NCI-H526 treated with DMSO at 0.1 percent for 48 hours (cell line): ENCODE data around the gene NINJ2.

Experiments
- DNase-seq: peaks from one replicate; lab custom pipeline; 2025; lab: John Stamatoyannopoulos, UW

The NINJ2 gene

DNA sequence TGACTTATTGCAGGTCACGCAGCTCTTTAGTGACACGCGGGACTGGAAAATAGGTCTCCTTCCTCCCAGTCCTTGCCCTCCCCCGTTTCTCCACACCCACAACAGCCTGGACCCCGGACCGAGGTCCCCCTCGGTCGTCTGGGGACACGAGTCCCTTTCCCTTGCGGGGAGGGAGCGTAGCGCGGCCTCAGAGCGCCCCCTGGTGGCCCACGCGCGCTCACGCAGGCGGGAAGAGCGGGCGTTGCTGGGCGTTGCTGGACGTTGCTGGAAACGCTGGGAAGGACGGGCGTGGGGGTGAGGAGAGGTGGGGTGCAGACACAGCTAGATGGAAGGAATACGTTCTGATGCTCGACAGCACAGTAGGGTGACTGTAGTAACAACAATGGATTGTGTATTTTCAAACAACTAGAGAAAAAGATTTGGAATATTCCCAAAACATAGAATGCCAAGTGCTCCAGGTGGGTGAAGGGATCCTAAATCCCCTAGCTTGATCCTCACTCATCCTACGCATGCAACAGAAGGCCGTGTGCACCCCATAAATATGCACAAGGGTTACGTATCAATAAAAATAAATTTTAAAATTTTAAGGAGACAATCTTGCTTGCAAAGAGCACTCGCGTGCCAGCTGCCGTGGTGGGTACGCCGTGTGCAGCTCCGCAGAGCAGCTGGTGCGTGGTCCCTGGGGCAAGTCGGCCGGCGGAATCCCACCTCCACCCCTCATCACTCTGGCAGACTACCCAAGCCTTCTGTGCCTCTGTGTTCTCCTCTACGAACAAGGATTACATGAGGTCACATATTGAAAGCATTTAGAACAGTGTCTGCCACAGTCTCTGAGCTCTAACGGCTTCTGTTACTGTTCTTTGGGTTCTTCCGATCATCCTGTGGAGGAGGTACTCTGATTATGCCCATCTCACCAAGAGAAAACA is 116.1 kb downstream of the NINJ2 start:
- no peak for DNase-seq

DNA sequence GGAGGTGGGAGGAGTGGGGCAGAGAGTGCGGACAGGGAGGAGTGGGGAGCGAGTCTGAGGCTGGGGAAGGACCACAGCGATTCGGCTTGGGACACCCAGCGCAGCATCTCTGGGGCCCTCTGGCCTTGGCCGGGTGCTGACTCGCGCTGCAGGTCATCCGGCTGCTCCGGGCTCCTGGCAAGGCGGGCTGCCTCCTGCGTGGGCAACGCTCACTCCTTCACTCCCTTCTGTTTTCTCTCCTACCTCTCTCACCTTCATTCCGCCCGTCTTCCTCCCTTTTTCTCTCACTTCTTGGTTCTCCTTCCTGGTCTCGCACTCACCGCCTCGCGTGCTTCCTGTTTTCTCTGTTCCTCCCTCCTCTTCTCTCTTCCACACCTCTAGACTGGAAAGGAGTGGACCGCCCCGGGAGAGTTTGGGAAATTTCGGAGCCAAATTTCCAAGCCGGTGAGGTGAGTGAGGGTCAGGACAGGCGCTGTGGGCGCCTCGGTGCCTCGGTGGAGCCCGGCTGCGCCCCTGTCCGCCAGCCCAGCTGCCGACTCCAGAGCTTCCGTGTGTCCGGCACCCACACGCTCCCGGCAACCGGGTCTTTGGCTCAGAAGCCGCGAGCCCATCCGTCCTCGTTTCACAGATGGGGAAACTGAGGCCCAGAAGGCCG is 116.9 kb downstream of the NINJ2 start:
- DNase-seq: no peak

DNA sequence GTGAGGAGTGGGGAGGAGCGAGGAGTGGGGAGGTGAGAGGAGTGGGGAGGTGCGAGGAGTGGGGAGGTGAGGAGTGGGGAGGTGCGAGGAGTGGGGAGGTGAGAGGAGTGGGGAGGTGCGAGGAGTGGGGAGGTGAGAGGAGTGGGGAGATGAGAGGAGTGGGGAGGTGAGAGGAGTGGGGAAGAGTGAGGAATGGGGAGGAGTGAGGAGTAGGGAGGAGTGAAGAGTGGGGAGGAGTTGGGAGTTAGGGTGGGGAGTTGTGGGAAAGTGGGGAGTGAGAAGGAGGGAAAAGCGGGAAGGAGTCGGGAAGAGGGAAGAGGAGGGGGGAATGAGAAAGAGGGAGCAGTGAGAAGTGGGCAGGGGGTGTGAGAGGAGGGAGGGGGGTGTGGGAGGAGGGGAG is 117.4 kb downstream of the NINJ2 start:
- DNase-seq: no peak

DNA sequence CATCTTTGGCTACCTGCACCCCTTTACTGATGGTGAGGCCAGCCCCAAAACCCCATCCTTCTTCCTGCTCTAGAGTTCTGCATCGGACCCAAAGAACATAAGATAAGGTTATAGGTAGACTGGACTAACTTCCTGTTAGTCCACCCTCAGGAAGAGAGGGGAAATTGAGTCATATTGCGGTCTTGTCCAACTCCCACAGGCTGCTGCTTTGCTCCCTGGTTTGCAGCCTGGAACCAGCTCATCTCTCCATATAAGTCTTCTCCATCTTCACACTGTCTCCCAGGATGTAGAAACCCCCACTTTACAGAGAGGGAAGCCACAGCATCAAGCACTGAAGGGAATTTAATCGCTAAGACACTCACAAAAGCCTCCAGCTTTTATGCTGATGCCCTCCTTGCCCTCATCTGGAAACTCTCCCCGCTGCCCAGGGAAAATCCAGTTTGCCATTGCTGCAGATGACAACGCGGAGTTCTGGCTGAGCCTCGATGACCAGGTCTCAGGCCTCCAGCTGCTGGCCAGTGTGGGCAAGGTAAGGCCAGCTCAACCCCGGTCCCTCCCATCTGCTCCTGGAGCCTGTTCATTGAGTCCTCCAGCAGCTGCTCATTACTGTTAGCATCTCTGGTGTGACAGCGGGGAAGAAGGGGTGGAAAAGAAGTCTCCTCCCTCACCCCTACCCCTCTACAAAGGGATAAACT is 118.2 kb downstream of the NINJ2 start:
- no peak for DNase-seq

DNA sequence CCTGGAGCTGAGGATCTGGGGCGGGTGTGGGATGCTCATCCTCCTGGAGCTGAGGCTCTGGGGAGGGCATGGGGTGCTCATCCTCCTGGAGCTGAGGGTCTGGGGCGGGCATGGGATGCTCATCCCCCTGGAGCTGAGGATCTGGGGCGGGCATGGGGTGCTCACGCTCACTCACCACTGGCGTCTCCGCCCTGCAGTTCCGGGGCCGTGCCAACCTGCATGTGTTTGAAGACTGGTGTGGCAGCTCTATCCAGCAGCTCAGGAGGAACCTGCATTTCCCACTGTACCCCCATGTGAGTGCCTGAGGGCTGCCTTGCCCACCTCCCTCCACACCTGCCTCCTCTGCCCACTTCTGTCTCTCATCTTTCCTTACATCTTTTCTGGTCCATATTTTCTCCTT is 119.1 kb downstream of the NINJ2 start:
- DNase-seq: no peak

DNA sequence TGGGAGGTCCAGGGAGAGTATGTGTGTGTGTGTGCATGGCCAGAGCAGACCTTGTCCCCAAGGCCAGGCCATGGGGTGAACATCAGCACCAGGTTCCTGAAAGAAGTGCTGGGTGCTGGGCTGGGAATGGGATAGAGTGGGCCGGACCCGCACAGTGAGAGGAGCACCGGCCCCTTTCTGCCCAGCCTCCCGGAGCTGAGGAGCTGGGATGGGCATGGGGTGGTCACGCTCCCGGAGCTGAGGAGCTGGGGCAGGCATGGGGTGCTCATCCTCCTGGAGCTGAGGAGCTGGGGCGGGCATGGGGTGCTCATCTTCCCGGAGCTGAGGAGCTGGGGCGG is 120.2 kb downstream of the NINJ2 start:
- no peak for DNase-seq

DNA sequence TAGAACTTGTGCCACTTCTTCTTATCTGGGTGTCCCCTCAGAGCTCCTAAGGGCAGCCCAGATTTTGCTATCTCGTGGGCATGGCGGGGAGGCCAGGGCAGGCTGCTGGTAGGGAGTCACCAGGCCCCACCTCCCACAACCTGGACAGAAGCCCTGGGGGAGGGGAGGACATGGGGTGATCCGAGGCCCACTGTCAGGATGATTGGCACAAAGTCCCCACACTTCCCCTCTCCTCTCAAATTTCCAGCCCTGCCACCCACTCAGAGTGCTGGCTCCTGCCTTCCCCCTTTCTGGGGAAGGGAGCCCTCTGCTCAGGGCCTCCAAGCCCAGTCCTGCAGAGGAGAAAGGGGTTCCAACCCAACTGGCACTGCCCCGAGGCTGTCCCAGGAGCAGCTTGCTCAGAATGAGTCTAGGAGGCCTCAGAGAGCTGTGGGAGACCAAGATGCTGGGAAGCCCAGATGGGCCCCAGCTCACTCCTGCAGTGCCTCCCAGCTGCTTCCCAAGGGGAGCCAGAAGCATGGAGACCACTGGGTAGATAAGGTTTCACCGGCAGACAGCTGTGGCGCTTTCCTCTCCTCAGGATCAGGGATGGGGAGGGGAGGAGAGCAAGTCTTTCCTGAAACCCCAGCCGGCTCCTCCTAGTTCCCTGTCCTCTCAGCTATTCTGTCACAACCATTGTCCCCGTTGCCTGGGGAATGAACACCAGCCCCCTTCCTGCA is 120.7 kb downstream of the NINJ2 start:
- DNase-seq: no peak

DNA sequence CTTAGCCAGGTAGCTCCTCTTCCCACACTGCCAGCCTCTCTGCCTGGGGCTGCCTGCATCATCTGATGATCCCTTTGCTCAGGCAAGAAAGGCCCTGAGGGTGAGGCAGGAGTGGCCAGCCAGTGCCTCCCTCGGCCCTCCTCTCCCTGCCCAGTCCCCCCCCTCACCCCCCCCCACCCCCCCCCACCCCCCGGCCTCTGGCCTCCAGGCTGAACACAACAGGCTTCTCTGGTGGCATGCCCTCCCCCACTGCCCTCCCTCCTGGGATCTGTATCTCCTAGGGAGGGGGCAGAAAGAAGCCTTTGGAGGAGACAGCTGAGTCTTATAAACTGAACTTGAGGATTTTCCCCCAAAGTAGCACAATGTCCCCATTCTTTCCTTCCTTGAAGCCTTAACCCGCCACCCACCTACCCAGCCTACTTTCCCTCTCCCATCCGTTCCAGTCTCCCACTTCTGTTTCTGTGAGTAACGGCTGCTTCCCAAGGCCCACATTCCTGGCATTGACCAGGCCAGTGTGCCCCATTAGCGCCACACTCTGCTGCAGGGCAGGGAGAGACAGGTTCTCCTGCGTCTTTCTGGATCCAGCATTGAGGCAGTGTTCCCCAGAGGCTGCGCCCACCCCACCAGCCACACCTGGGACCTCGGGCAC is 121.4 kb downstream of the NINJ2 start:
- no peak for DNase-seq

DNA sequence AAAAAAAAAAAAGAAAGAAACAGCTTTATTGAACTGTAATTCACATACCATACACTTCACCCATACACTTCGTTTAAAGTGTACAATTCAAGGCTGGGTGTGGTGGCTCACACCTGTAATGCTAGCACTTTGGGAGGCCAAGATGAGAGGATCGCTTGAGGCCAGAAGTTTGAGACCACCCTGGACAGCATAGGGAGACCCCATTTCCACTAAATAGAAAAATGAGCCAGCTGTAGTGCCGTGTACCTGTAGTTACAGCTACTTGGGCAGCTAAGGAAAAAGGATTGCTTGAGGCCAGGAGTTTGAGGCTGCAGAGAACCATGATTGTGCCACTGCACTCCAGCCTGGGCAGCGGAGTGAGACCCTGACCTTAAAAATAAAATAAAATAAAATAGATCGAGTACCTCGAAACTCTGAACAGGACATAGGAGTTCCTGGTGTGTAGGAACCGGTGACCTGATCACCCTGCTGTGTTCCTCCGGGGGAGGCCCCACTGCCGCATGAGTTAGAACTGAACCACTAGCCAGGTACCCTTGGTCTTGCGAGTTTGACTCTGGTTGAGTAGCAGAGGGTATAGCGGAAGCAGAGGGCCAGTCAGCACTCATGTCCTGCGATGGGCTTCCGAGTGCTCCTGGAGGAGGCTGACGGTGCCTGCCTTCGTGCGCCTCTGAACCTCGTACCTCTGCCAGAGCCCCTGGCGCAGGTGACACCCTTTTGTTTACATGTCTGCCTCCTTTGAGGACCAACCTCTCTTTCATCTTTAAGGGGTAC is 123.5 kb downstream of the NINJ2 start:
- DNase-seq: no peak

DNA sequence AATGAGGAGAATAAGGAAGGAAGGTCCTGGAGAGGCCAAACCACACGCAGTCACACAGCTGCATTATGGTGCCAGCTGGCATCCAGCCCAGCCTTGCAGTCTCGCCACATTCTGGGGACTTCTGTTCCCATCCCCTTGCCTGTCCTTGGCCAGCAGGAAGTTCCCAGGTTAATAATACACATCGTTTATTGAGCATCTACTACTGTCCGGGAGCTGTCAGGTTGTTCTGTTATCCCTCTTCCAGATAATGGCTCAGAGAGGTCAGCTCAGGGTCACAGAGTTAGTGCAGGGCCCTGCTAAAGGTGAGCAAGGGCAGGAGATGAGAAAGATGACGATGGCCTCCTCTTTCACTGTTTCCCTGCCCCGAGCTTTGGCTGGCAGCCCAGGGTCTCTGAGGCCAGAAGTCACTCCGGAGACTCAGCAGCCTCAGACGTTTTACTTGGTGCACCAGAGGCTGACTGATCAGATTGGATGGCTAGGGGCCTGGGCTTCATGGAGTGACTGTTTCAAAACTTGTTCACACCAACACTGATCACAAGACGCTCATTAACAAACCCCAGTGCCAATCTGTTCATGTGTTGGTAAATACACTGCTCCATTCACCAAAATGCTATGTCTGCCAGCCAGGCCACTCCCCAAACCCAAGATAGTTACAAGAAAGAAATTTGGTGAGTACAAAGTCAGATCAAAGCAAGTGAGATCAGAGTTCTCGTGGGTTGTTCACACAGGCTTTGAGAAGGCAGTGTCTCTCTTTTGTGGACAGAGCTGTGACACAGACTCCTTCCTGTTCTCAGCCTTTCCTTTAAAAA is 124.3 kb downstream of the NINJ2 start:
- no peak for DNase-seq

DNA sequence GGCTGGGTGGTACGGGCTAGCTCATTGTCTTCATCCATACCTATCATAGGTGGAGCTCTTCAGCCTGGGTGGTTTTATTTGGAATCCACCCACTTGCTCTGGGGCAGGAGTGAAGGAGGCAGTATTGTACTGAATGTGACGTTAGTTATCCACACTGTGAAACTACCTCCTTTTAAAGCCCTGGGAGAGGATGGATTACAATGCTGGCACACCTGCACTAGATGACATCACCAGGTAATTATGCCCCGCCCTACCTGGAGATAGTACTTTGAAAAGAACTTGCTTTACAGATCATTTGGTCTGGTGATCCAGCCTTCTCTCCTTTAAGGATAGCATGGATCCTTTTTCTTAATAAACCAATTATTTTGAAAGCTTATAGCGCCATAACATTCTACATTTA is 125.5 kb downstream of the NINJ2 start:
- no peak for DNase-seq

DNA sequence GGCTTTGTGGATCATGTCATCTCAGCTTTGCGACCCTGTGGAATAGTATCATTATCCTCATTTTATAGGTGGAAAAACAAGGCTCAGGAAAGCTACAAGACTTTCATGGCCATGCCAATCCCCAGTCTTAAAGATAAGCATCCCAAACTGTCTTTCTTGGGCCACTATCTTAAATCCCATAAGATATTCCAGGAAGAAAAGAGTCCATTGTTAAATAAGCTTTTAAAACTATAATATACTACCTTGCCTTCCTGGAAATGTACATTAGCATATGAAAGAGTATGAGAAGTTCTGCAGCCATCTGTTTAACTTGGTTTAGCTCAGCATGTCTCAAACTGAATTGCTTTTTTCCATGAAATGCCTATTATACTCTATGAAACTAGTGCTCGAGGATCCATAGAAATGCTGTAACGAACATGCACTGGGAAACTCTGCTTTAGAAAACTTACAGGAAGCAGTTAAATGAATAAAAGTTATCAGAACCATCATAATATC is 126.4 kb downstream of the NINJ2 start:
- DNase-seq: no peak

DNA sequence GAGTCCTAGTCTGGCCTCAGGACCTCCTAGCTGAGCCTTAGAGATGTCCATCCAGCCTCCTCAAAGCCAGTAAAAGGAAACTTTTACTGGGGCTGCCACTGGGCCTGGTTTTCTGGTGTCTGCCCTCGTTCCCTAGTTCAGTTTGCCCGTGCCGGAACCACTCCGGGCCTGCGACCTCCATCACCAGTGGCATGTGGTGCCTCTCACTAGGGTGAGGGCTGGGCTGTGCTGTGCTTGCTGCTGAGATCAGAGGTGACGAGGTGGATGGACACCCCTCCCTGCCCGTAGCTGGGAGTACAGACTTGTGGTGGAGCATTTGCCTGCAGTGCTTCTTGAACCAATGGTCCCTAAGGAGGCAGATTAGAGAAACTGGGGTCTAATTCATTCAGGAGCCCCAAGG is 127.8 kb downstream of the NINJ2 start:
- no peak for DNase-seq

DNA sequence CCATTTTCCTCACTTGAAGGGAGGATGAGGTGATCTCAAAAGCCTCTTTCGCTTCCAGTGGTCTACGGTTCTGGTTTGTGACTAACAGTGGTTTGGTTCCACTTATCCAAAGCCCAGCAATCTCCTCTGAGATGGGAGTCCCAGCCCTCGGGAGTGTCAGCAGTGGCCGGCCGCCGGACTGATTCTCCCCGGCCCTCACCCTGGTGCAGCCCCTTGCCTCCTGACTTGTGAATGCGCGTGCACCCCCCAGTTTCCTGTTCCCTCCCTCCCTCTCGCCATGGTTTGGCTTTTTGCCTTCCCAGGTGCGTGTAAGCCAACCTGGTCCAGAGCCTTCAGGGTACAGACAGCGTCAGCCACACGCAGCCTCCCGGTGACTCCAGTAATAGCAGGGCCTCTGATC is 129.0 kb downstream of the NINJ2 start:
- DNase-seq: no peak

DNA sequence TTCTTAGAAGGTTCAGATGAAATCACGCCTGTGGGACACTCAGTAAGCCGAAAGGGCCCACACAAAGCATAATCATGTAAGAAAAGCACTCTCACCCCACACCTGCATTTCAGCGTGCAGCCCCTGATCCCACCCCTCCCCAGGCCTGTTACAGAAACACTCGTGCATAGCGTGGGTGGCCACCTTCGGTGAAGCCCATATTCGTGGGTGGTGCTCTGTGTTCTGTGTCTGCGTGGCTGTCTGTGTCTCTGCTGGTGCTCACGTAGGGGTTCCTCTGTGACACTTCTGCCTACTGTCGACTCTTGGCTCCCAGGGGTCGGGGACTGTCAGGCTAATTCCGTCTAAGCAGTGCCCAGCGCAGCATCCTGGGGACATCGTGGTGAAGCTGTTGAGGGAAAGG is 129.5 kb downstream of the NINJ2 start:
- no peak for DNase-seq

DNA sequence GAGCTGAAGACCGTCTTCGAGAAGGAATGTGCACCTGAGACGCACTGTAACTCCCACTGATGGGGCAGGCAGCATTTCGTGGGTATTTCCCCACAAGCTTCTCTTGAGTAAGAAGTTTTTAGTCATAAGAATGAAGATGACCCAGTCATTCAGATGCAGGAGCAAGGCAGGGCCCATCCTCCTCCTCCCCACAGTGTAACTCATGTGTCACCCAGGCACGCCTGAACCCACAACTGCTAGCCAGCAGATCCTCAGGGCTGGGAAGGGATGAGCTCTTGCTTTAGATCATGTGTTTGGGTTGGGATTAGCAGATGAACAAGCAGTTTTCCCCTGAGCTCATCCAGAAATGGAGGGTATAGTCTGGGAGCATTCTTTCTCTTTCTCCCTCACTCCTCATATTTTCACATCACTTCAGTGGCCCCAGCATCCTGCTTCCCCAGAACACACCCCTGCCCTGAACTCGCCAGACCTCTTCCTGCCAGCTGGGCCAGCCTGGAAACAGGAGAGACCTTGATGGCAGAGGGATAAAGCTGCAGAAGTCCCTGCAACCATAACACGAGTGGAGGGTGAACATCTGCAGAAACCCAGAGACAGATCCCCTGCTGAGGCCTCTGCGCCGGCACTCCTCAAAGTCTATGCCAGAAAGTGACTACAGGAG is 130.2 kb downstream of the NINJ2 start:
- no peak for DNase-seq

DNA sequence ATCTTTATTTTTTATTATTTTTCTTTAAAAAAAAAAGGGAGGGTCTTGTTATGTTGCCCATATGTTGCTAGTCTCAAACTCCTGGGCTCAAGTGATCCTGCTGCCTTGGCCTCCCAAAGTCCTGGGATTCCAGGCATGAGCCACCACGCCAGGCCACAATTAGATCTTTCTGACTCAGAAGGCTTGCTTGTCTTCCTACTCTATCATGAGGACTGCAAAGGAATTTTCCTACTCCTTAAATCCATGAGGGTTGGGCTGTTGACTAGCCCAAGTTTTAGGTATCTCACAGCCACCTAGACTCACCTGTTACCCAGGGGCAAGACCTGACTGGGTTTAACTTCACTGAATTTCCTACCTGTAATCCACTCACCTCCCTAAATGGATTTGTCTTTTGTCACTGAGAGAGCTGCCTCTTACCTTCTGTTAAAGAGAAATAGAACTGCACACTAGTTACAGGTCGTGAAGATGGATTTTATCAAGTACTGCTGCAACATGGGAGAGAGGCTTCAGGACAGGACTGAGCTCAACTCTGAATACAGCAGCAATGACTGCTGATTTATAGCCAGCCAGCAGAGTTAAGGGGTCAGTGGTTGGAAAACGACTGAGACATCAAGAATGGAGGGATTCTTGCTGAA is 131.2 kb downstream of the NINJ2 start:
- DNase-seq: no peak

DNA sequence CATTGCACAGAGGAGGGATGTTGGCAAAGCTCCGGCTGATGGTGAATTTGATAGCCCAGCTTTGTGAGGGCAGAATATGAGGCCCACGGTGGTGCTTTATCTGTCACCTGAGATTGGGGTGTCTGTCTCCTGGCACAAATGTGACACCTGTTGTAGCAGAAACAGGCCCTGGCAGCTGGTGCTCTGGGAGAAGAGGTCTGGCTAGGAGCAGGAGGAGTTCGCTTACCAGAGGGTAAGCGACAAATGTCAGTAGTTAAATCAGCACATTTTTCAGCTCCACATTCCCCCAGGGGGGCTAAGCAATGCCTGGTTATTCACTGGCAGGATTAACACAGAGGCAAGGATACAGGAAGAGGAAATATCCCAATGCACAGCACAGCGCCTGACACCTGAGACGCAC is 132.4 kb downstream of the NINJ2 start:
- no peak for DNase-seq

DNA sequence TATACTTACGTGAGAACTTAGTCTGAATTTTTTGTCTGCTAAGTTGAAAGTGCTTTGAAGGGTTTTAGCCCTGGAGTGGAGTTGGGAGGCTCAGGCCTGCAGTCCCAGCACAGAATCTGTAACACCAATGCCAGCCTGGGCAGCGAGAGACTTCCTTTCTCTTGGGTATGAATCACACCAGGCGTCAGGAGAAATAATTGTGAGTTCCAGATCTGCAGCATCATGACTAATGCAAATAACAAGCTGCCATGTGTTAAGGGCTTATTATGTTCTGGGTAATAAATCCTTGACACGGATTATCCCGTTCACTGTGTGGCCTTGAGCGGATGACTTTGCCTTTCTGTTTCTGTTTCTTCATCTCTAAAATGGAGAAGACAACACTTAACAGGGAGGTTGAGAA is 132.9 kb downstream of the NINJ2 start:
- no peak for DNase-seq
